ENCODE results near the gene ZDHHC9. TPM values are rescaled to one million over a fixed set of nuclear protein-coding genes. Genes with fewer than 3 reads are reported as not detected.

ZDHHC9 gene
- total and polyA plus RNA-seq, 11 donors, result 3.5 to 39.0 (median 13.2) TPM

GRCh38 chrX:129808158-129808828, 35.4 kb downstream of the ZDHHC9 start:
- intact Hi-C loops (cut with DNase I), result no loop called here
- Histone ChIP-seq H3K9me3 (no peaks in the 10 kb centered on the region), H3K4me1 (peaks cover 0 to 13% (median 0%) of the 10 kb centered on the region in 12 donors), H3K36me3 (peaks cover 0 to 54% (median 15%) of the 10 kb centered on the region in 9 donors), H3K4me3 (no peak overlapping the region), H3K27ac (peak overlapping the region in 1 of 12 donors; percentile 66), H3K27me3 (no peaks in the 10 kb centered on the region)
- DNase-seq, result no peak
- TF ChIP-seq POLR2A (IDR thresholded peaks at IDR 0.05) (no peak), CTCF (IDR thresholded peaks at IDR 0.05) (no peak)
- 42 to 73% (median 62%) methylated on average over 2 of the region's 2 CpGs for WGBS, 4 donors
- ATAC-seq, result no peak

DNA sequence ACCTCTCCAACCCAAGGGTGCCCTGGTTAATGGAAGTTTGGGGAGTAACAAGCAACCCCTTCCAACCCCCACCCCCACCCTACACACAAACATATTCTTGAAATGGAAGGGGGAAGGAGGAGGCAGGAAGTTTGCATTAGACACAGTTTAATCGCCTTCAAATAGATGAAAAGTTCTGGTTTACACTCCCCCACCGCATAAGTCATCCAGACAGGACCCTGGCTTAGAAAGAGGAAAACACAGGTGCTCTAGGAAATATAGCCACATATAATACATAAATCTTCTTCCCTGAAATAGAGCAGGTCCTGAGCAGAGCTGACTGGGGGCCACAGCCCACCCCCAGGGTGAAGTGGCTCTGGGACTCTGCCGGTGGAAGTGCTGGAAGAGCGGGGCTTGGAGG, 38.9 kb downstream of the ZDHHC9 start:
- H3K4me1 ChIP-seq, result peaks cover 0 to 13% (median 0%) of the 10 kb centered on the region in 12 donors
- TF ChIP-seq POLR2A (IDR thresholded peaks at IDR 0.05) (no peak), CTCF (IDR thresholded peaks at IDR 0.05) (no peak)
- intact Hi-C loops (cut with DNase I), result no loop called here
- ATAC-seq (no peak), DNase-seq (no peak)
- no peaks in the 10 kb centered on the region for H3K9me3 ChIP-seq
- no peak overlapping the region for H3K27ac ChIP-seq
- 84 to 98% (median 88%) methylated on average over 4 of the region's 4 CpGs for WGBS, 4 donors
- peaks cover 0 to 6% (median 0%) of the 10 kb centered on the region in 9 donors for H3K27me3 ChIP-seq
- no peak overlapping the region for H3K4me3 ChIP-seq
- peaks cover 0 to 29% (median 12%) of the 10 kb centered on the region in 9 donors for H3K36me3 ChIP-seq

GRCh38 chrX:129802863-129803262, 40.8 kb downstream of the ZDHHC9 start:
- Histone ChIP-seq H3K36me3 (peaks cover 0 to 24% (median 12%) of the 10 kb centered on the region in 9 donors), H3K9me3 (no peaks in the 10 kb centered on the region), H3K4me3 (no peak overlapping the region), H3K4me1 (peaks cover 0 to under 1% (median 0%) of the 10 kb centered on the region in 12 donors), H3K27ac (no peak overlapping the region), H3K27me3 (peaks cover 0 to 6% (median 0%) of the 10 kb centered on the region in 9 donors)
- intact Hi-C loops (cut with DNase I), result no loop called here
- ATAC-seq, result no peak
- no peak for DNase-seq
- 24 to 53% (median 45%) methylated on average over 1 of the region's 1 CpG for whole genome bisulfite sequencing, 4 donors
- TF ChIP-seq POLR2A (IDR thresholded peaks at IDR 0.05) (no peak), CTCF (IDR thresholded peaks at IDR 0.05) (no peak)

DNA sequence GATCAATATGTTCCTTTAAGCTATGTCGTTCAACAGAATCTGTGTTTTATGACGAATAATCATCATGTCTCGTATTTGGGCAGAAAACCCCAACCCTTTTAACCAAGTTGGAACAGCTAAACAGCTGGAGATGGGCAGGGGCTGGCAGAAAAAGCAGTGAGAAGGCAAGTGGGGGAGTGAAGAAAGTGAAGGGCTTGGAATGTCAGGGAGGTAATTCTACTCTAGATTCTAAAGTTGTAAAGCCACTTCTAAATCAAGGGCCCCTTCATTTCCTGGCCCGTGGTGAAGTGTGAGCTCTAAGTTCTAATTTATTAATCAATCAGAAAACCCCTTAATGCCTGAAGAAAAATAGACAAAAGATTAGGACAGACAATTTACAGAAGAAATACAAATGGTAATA, 43.5 kb downstream of the ZDHHC9 start:
- Histone ChIP-seq H3K9me3 (no peaks in the 10 kb centered on the region), H3K27me3 (peaks cover 0 to 6% (median 0%) of the 10 kb centered on the region in 9 donors), H3K4me1 (no peaks in the 10 kb centered on the region), H3K4me3 (no peak overlapping the region), H3K36me3 (peaks cover 0 to 9% (median 3%) of the 10 kb centered on the region in 9 donors), H3K27ac (no peak overlapping the region)
- ATAC-seq (no peak), DNase-seq (no peak)
- intact Hi-C loops (cut with DNase I), result no loop called here
- TF ChIP-seq POLR2A (IDR thresholded peaks at IDR 0.05) (no peak), CTCF (IDR thresholded peaks at IDR 0.05) (no peak)
- WGBS, 4 donors, result 48 to 90% (median 75%) methylated on average over 4 of the region's 4 CpGs

Measured in heart left ventricle (tissue), 16 donors.